PC-3 (cell line): ENCODE measurements around the gene SLC5A5. TPM values are rescaled to one million over a fixed set of nuclear protein-coding genes. Genes with fewer than 3 reads are reported as not detected.
A peak's percentile ranks its signal among the peaks of the same experiment; 100 is the strongest.

Experiments used
- ATAC-seq: fragments of 200-7000 bp; cut with Tn5 transposase; 2 replicates; pipeline ENCODE4 v1.9.1; 2020; ENCODE audit warnings: mild to moderate bottlenecking, moderate library complexity
- BruUV-seq: library from RNA; stranded (reverse); fragments of 400-500 nt; replicated peaks from 2 replicates; lab custom pipeline; 2021; lab: Mats Ljungman, UMichigan
- CTCF ChIA-PET: fragments of 300-600 bp; sonication (Branson Sonifier 250); formaldehyde crosslinking; loops from one replicate; lab custom pipeline; 2022; ENCODE audit warnings: antibody characterized with exemption; lab: Charles Lee
- POLR2A ChIA-PET: fragments of 300-600 bp; sonication (Branson Sonifier 250); formaldehyde crosslinking; loops from one replicate; lab custom pipeline; 2022; ENCODE audit warnings: antibody characterized with exemption; ENCODE audit not compliant: unreplicated experiment; lab: Charles Lee
- DNase-seq: peaks from one replicate; pipeline ENCODE4 v3.0.0-alpha.2; 2015
- H2AFZ ChIP-seq: fragments of 300-600 bp; sonication (generic); 2 replicates; pipeline ENCODE4 v1.6.0; 2016; ENCODE audit warnings: antibody characterized with exemption, low read length
- H3F3A ChIP-seq: fragments of 300-600 bp; sonication (generic); one replicate; pipeline ENCODE4 v1.6.0; 2017; ENCODE audit warnings: antibody characterized with exemption, low read length, control low read depth, mild to moderate bottlenecking; ENCODE audit not compliant: unreplicated experiment
- H3K27ac ChIP-seq: fragments of 300-600 bp; sonication (generic); 2 replicates; pipeline ENCODE4 v1.5.1; 2016; ENCODE audit warnings: mild to moderate bottlenecking, low read length
- H3K27me3 ChIP-seq: fragments of 300-600 bp; sonication (generic); 2 replicates; pipeline ENCODE4 v1.6.1; 2016; ENCODE audit warnings: low read length, mixed read lengths
- H3K36me3 ChIP-seq: fragments of 300-600 bp; sonication (generic); 2 replicates; pipeline ENCODE4 v1.6.1; 2016; ENCODE audit warnings: low read depth, mixed run types, low read length, mixed read lengths
- H3K4me1 ChIP-seq: fragments of 300-600 bp; sonication (generic); 2 replicates; pipeline ENCODE4 v1.5.1; 2016; ENCODE audit warnings: low read length; ENCODE audit not compliant: insufficient read depth
- H3K4me2 ChIP-seq: fragments of 300-600 bp; sonication (generic); 2 replicates; pipeline ENCODE4 v1.6.0; 2016; ENCODE audit warnings: low read length
- H3K4me3 ChIP-seq: fragments of 300-600 bp; sonication (generic); 2 replicates; pipeline ENCODE4 v1.5.1; 2016; ENCODE audit warnings: mild to moderate bottlenecking, low read length, mixed read lengths
- H3K79me2 ChIP-seq: fragments of 300-600 bp; sonication (generic); 2 replicates; pipeline ENCODE4 v1.6.1; 2017; ENCODE audit warnings: low read length, mixed read lengths
- H3K9ac ChIP-seq: fragments of 300-600 bp; sonication (generic); 2 replicates; pipeline ENCODE4 v1.6.0; 2016; ENCODE audit warnings: mild to moderate bottlenecking, low read length
- H3K9me2 ChIP-seq: fragments of 300-600 bp; sonication (generic); replicated peaks from 2 replicates; pipeline ENCODE4 v1.6.1; 2016; ENCODE audit warnings: mixed run types, low read length, mixed read lengths
- H3K9me3 ChIP-seq: fragments of 300-600 bp; sonication (generic); 2 replicates; pipeline ENCODE4 v1.6.1; 2016; ENCODE audit warnings: low read length, mixed read lengths
- H4K20me1 ChIP-seq: fragments of 300-600 bp; sonication (generic); 2 replicates; pipeline ENCODE4 v1.6.1; 2016; ENCODE audit warnings: low read length, mixed read lengths
- CTCF ChIP-seq: fragments of 300-600 bp; sonication (generic); conservative IDR thresholded peaks from 2 replicates; pipeline ENCODE4 v1.5.1; 2017; ENCODE audit warnings: antibody characterized with exemption, low read depth, mild to moderate bottlenecking, low read length
- EZH2 ChIP-seq: fragments of 300-600 bp; sonication (generic); IDR thresholded peaks from one replicate; pipeline ENCODE4 v1.6.1; 2017; ENCODE audit warnings: antibody characterized with exemption, mild to moderate bottlenecking, low read length; ENCODE audit not compliant: unreplicated experiment
- EZH2phosphoT487 ChIP-seq: fragments of 300-600 bp; sonication (generic); IDR thresholded peaks from 2 replicates; pipeline ENCODE4 v1.6.1; 2018; ENCODE audit warnings: mild to moderate bottlenecking, antibody characterized with exemption, low read length, borderline replicate concordance
- intact Hi-C: fragments of 100-400 bp; cut with micrococcal nuclease; formaldehyde crosslinking; loops from 2 replicates; pipeline ENCODE4 v1.9.0; 2023
- total RNA-seq: library from RNA; depleted of rRNA; stranded (reverse); fragments of >200 nt; gene quantifications from 2 replicates; pipeline ENCODE4 v1.2.3, GENCODE V29; 2014

Gene SLC5A5
- total RNA-seq, 1 experiment from 2014 or later = not detected

- H3K4me2 ChIP-seq = peak within 1 kb of the TSS; percentile 99
- POLR2A ChIA-PET = interaction anchor here (0.6 to 1.0 kb wide), 5 partner anchors 15 to 73 kb away, joined by 3 to 11 read pairs (median 3); partner anchors contain the start of gene RPL18A
- H4K20me1 ChIP-seq = no peaks in the 10 kb centered on the region
- BruUV-seq = TSS peak; percentile 78
- H3K9ac ChIP-seq = peak within 1 kb of the TSS; percentile 94
- no peaks in the 10 kb centered on the region for H3K27me3 ChIP-seq
- H3K27ac ChIP-seq = peak within 1 kb of the TSS; percentile 83
- CTCF ChIA-PET = interaction anchor here (0.5 to 2.5 kb wide), 5 partner anchors 62 to 1737 kb away, joined by 3 to 105 read pairs (median 6); partner anchors contain the start of genes RPL18A and SLC5A5
- ATAC-seq = peak; percentile 84
- intact Hi-C loops = loop anchor here (1.0 to 2.0 kb wide), 2 partner anchors 62 to 74 kb away; partner anchors contain the start of gene RPL18A
- peak within 1 kb of the TSS; percentile 86 for H3K4me3 ChIP-seq
- peaks cover 22% of the 10 kb centered on the region for H3K79me2 ChIP-seq
- H3K36me3 ChIP-seq = no peaks in the 10 kb centered on the region
- TF ChIP-seq EZH2phosphoT487 (no peak), CTCF (peak; percentile 95)
- H3K4me1 ChIP-seq = peaks cover 9% of the 10 kb centered on the region
- H3F3A ChIP-seq = no peaks in the 10 kb centered on the region
- H2AFZ ChIP-seq = peak within 1 kb of the TSS; percentile 84
- DNase-seq = peak; percentile 95
- H3K9me2 ChIP-seq = no peaks in the 10 kb centered on the region
- no peaks in the 10 kb centered on the region for H3K9me3 ChIP-seq
Measured at GRCh38 chr19:17932485-17933338, 61.0 kb downstream of the SLC5A5 start, which contains the start of gene CCDC124. Gene CCDC124 (plus strand): TSS chr19:17933015. CDS start chr19:17936421, 3,406 bp downstream.

DNA sequence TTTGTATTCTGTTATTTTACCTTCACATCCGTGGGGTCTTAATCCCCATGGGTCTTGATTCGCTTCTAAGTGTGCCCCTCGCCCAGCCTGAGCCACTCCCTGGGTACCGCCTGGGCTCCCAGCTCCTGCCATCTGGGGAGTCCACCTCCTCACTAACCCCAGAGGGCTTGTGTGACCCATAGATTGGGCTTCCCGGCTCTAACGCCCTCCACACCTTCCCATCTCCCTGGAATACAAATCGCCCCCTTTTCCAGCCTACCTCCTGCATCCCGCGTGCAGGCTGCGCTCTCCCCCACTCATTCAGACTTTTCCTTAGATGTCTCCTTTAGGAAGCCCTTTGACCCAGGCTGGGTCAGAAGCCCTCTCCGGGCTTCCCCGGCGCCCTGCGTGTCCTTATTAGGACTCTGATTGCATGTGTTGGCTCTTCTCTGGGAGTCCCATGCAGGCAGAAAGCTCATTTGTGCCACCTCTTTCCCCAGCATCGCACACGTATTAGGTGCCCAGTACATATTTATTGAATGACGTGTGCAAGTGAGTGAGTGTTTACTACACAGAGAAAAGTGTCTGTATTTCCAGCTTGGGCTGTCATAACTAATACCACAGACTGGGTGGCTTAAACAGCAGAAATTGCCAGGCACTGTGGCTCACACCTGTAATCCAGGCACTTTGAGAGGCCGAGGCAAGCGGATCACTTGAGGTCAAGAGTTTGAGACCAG lies 61.8 kb downstream of the SLC5A5 start:
- H4K20me1 ChIP-seq = no peaks in the 10 kb centered on the region
- ATAC-seq (peak; percentile 59), DNase-seq (peak; percentile 91)
- TF ChIP-seq EZH2 (no peak), EZH2phosphoT487 (no peak), CTCF (no peak)
- peak overlapping the region; percentile 83 for H3K27ac ChIP-seq
- ChIA-PET CTCF (interaction anchor here (1.0 to 2.5 kb wide), 3 partner anchors 63 to 74 kb away, joined by 3 to 105 read pairs (median 33); partner anchors contain the start of genes RPL18A and SLC5A5), POLR2A (interaction anchor here (0.6 to 1.0 kb wide), 5 partner anchors 14 to 74 kb away, joined by 3 to 11 read pairs (median 3); no protein-coding TSS in a partner anchor)
- peak overlapping the region; percentile 99 for H3K4me2 ChIP-seq
- H3K36me3 ChIP-seq = no peaks in the 10 kb centered on the region
- peak overlapping the region; percentile 84 for H2AFZ ChIP-seq
- H3K4me1 ChIP-seq = peaks cover 13% of the 10 kb centered on the region
- no peaks in the 10 kb centered on the region for H3K27me3 ChIP-seq
- no peaks in the 10 kb centered on the region for H3K9me3 ChIP-seq
- intact Hi-C loops = loop anchor here (2.0 kb wide), 1 partner anchor 75 kb away; the partner anchor contains the start of gene RPL18A
- peak overlapping the region; percentile 94 for H3K9ac ChIP-seq
- H3F3A ChIP-seq = no peaks in the 10 kb centered on the region
- H3K9me2 ChIP-seq = no peaks in the 10 kb centered on the region
- peak overlapping the region; percentile 86 for H3K4me3 ChIP-seq
- BruUV-seq = TSS peak; percentile 84
- peaks cover 22% of the 10 kb centered on the region for H3K79me2 ChIP-seq
